Measurements from ENCODE around the gene IGFBP2. TPM values are rescaled to one million over a fixed set of nuclear protein-coding genes. Genes with fewer than 3 reads are reported as not detected.

Gene IGFBP2
- polyA plus RNA-seq, 1 of the 3 experiments (the other 2 are of a cell fraction): 695 TPM

DNA sequence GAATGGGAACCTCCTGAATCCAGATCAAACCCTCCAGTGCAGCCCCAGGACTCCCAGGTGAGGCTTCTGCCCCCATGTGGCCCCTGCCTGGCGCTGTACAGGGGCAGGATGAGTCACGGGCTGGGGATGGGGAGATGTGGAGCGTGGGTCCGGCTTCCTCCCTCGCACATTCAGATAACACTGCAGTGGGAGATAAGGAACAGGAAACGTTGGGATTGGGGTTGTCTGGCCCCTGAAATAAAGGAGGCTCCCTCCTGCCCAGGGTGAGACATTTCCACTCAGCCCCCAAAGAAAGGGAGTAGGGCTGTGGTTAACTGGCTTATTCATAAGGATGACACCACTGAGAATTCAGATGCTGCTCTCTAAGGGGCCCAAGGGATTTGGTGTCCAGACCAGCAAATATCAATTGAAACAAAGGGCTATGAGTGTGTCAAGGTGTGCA lies 31.4 kb downstream of the IGFBP2 start:
- Histone ChIP-seq H3K4me1 (ENCODE audit: control insufficient read depth in 1 of 2, insufficient read depth in 2 of 2, low read depth in 1 of 2, low read length in 1 of 2) (peaks cover 14 to 23% of the 10 kb centered on the region in 2 experiments; a peak in 3 of 4 replicates), H3K27me3 (ENCODE audit: insufficient read depth) (no peaks in the 10 kb centered on the region), H3K9ac (no peak overlapping the region), H4K20me1 (ENCODE audit: insufficient read depth) (no peaks in the 10 kb centered on the region), H3K9me2 (no peaks in the 10 kb centered on the region), H3K9me3 (no peaks in the 10 kb centered on the region), H3K27ac (ENCODE audit: low read depth in 2 of 2, low read length in 1 of 2) (peak overlapping the region in 1 of 2 experiments; percentile 36; a peak in 1 of 4 replicates), H3K36me3 (replicated peaks in 1 of 2; ENCODE audit: control insufficient read depth in 1 of 2, insufficient read depth in 2 of 2, low read length in 1 of 2) (peaks cover 8 to 39% of the 10 kb centered on the region in 2 experiments), H2AFZ (ENCODE audit: low read depth) (no peak overlapping the region), H3K4me2 (no peak overlapping the region), H3F3A (replicated peaks; ENCODE audit: insufficient read depth) (no peaks in the 10 kb centered on the region), H3K79me2 (ENCODE audit: insufficient read depth) (no peaks in the 10 kb centered on the region), H3K4me3 (ENCODE audit: low read depth in 2 of 2, low read length in 1 of 2) (no peak overlapping the region)
- DNase-seq: peak; percentile 55
- ChIA-PET CTCF (interaction anchor here (0.6 to 24.7 kb wide), 12 partner anchors 11 to 1075 kb away, joined by 3 to 614 read pairs (median 24); no protein-coding TSS in a partner anchor), POLR2A (interaction anchor here (1.0 kb wide), 2 partner anchors 15 to 141 kb away, joined by 3 read pairs; no protein-coding TSS in a partner anchor)
- WGBS (ENCODE audit: low lambda C conversion rate): 62% methylated on average over 3 of the region's 6 CpGs
- TF ChIP-seq, protein P1, sequence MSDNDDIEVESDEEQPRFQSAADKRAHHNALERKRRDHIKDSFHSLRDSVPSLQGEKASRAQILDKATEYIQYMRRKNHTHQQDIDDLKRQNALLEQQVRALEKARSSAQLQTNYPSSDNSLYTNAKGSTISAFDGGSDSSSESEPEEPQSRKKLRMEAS (IDR thresholded peaks at IDR 0.05; ENCODE audit: low read depth): no peak
- TF ChIP-seq, protein P2, sequence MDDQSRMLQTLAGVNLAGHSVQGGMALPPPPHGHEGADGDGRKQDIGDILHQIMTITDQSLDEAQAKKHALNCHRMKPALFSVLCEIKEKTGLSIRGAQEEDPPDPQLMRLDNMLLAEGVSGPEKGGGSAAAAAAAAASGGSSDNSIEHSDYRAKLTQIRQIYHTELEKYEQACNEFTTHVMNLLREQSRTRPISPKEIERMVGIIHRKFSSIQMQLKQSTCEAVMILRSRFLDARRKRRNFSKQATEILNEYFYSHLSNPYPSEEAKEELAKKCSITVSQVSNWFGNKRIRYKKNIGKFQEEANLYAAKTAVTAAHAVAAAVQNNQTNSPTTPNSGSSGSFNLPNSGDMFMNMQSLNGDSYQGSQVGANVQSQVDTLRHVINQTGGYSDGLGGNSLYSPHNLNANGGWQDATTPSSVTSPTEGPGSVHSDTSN (IDR thresholded peaks at IDR 0.05): no peak
- TF ChIP-seq FOSL2 (IDR thresholded peaks at IDR 0.05; ENCODE audit: borderline replicate concordance, low read depth): peak; percentile 14; the same call in 1 of the 2 replicates
- TF ChIP-seq, protein P3, sequence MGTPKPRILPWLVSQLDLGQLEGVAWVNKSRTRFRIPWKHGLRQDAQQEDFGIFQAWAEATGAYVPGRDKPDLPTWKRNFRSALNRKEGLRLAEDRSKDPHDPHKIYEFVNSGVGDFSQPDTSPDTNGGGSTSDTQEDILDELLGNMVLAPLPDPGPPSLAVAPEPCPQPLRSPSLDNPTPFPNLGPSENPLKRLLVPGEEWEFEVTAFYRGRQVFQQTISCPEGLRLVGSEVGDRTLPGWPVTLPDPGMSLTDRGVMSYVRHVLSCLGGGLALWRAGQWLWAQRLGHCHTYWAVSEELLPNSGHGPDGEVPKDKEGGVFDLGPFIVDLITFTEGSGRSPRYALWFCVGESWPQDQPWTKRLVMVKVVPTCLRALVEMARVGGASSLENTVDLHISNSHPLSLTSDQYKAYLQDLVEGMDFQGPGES (IDR thresholded peaks at IDR 0.05; ENCODE audit: low read depth, low read length): no peak
- TF ChIP-seq ELF1 (IDR thresholded peaks at IDR 0.05): no peak
- TF ChIP-seq, protein P4, sequence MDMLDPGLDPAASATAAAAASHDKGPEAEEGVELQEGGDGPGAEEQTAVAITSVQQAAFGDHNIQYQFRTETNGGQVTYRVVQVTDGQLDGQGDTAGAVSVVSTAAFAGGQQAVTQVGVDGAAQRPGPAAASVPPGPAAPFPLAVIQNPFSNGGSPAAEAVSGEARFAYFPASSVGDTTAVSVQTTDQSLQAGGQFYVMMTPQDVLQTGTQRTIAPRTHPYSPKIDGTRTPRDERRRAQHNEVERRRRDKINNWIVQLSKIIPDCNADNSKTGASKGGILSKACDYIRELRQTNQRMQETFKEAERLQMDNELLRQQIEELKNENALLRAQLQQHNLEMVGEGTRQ (IDR thresholded peaks at IDR 0.05; ENCODE audit: borderline replicate concordance, low read depth, low read length): no peak
- no peak for TF ChIP-seq POLR2AphosphoS5 (IDR thresholded peaks at IDR 0.05; ENCODE audit: low read depth, low read length)
- TF ChIP-seq EP300 (IDR thresholded peaks at IDR 0.05; ENCODE audit: borderline replicate concordance in 1 of 2, low read depth in 1 of 2, low read length in 1 of 2): no peak
- no peak for TF ChIP-seq FOXJ3 (CRISPR knock-in tag; IDR thresholded peaks at IDR 0.05)
- TF ChIP-seq JUND (IDR thresholded peaks at IDR 0.05): no peak
- TF ChIP-seq, protein P5, sequence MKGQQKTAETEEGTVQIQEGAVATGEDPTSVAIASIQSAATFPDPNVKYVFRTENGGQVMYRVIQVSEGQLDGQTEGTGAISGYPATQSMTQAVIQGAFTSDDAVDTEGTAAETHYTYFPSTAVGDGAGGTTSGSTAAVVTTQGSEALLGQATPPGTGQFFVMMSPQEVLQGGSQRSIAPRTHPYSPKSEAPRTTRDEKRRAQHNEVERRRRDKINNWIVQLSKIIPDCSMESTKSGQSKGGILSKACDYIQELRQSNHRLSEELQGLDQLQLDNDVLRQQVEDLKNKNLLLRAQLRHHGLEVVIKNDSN (IDR thresholded peaks at IDR 0.05; ENCODE audit: borderline replicate concordance, low read depth): no peak
- TF ChIP-seq, protein P6, sequence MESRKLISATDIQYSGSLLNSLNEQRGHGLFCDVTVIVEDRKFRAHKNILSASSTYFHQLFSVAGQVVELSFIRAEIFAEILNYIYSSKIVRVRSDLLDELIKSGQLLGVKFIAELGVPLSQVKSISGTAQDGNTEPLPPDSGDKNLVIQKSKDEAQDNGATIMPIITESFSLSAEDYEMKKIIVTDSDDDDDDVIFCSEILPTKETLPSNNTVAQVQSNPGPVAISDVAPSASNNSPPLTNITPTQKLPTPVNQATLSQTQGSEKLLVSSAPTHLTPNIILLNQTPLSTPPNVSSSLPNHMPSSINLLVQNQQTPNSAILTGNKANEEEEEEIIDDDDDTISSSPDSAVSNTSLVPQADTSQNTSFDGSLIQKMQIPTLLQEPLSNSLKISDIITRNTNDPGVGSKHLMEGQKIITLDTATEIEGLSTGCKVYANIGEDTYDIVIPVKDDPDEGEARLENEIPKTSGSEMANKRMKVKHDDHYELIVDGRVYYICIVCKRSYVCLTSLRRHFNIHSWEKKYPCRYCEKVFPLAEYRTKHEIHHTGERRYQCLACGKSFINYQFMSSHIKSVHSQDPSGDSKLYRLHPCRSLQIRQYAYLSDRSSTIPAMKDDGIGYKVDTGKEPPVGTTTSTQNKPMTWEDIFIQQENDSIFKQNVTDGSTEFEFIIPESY (IDR thresholded peaks at IDR 0.05; ENCODE audit: borderline replicate concordance, low read depth): no peak
- TF ChIP-seq, protein P7, sequence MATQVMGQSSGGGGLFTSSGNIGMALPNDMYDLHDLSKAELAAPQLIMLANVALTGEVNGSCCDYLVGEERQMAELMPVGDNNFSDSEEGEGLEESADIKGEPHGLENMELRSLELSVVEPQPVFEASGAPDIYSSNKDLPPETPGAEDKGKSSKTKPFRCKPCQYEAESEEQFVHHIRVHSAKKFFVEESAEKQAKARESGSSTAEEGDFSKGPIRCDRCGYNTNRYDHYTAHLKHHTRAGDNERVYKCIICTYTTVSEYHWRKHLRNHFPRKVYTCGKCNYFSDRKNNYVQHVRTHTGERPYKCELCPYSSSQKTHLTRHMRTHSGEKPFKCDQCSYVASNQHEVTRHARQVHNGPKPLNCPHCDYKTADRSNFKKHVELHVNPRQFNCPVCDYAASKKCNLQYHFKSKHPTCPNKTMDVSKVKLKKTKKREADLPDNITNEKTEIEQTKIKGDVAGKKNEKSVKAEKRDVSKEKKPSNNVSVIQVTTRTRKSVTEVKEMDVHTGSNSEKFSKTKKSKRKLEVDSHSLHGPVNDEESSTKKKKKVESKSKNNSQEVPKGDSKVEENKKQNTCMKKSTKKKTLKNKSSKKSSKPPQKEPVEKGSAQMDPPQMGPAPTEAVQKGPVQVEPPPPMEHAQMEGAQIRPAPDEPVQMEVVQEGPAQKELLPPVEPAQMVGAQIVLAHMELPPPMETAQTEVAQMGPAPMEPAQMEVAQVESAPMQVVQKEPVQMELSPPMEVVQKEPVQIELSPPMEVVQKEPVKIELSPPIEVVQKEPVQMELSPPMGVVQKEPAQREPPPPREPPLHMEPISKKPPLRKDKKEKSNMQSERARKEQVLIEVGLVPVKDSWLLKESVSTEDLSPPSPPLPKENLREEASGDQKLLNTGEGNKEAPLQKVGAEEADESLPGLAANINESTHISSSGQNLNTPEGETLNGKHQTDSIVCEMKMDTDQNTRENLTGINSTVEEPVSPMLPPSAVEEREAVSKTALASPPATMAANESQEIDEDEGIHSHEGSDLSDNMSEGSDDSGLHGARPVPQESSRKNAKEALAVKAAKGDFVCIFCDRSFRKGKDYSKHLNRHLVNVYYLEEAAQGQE (IDR thresholded peaks at IDR 0.05; ENCODE audit: low read depth, low read length): no peak
- TF ChIP-seq TEAD4 (IDR thresholded peaks at IDR 0.05; ENCODE audit: borderline replicate concordance, insufficient read depth): no peak
- TF ChIP-seq MXI1 (IDR thresholded peaks at IDR 0.05; ENCODE audit: low read depth, low read length): no peak
- no peak for TF ChIP-seq MEF2A (IDR thresholded peaks at IDR 0.05; ENCODE audit: borderline replicate concordance, low read depth)
- no peak for TF ChIP-seq SIN3A (IDR thresholded peaks at IDR 0.05; ENCODE audit: borderline replicate concordance, low read depth, low read length)
- TF ChIP-seq RAD21 (IDR thresholded peaks at IDR 0.05; ENCODE audit: low read length): peak; percentile 38
- no peak for TF ChIP-seq GATA2 (CRISPR knock-in tag; IDR thresholded peaks at IDR 0.05)
- TF ChIP-seq TAF1 (IDR thresholded peaks at IDR 0.05; ENCODE audit: borderline replicate concordance, low read depth, low read length): no peak
- peak; percentile 47 for TF ChIP-seq SMC3 (IDR thresholded peaks at IDR 0.05; ENCODE audit: low read depth, low read length)
- TF ChIP-seq RXRA (IDR thresholded peaks at IDR 0.05; ENCODE audit: borderline replicate concordance, low read depth): no peak
